Left hindlimb (tissue), 1 donor: ENCODE measurements around the gene IL1F10.
A peak's percentile ranks its signal among the peaks of the same experiment; 100 is the strongest.

Experiments
- DNase-seq: peaks from one replicate; pipeline ENCODE4 v3.0.0-alpha.2; 2018

IL1F10 gene

GRCh38 chr2:113060396-113060795, 7.4 kb upstream of the IL1F10 start:
- DNase-seq, result no peak

- DNase-seq, result no peak
These were observed 7.0 kb upstream of the IL1F10 start for GRCh38 chr2:113060796-113061195.

GRCh38 chr2:113061241-113061640, 6.5 kb upstream of the IL1F10 start:
- DNase-seq, result no peak

GRCh38 chr2:113061896-113062770, 5.6 kb upstream of the IL1F10 start:
- DNase-seq, result no peak

GRCh38 chr2:113064281-113064680, 3.5 kb upstream of the IL1F10 start:
- DNase-seq, result no peak

GRCh38 chr2:113064898-113065297, 2.9 kb upstream of the IL1F10 start:
- DNase-seq, result no peak

- DNase-seq, result no peak
These were observed 479 bp downstream of the IL1F10 start for GRCh38 chr2:113068249-113068648.

- DNase-seq, result no peak
These were observed 1.1 kb downstream of the IL1F10 start for GRCh38 chr2:113068706-113069485.

- no peak for DNase-seq
These were observed 2.2 kb downstream of the IL1F10 start for GRCh38 chr2:113069676-113070605.

- no peak for DNase-seq
These were observed 2.8 kb downstream of the IL1F10 start for GRCh38 chr2:113070606-113070975.

GRCh38 chr2:113072584-113072983, 4.8 kb downstream of the IL1F10 start:
- no peak for DNase-seq

GRCh38 chr2:113073325-113073834, 5.6 kb downstream of the IL1F10 start:
- no peak for DNase-seq

- no peak for DNase-seq
These were observed 7.3 kb downstream of the IL1F10 start for GRCh38 chr2:113075030-113075429.

- no peak for DNase-seq
These were observed 7.8 kb downstream of the IL1F10 start for GRCh38 chr2:113075600-113075999.

GRCh38 chr2:113076954-113077669, 9.3 kb downstream of the IL1F10 start:
- DNase-seq, result no peak

- DNase-seq, result no peak
These were observed 10.2 kb downstream of the IL1F10 start for GRCh38 chr2:113077921-113078320.

- peak; percentile 40 for DNase-seq
These were observed 10.6 kb downstream of the IL1F10 start for GRCh38 chr2:113078350-113078839.

GRCh38 chr2:113079131-113079530, 11.4 kb downstream of the IL1F10 start:
- DNase-seq, result no peak

- DNase-seq, result peak; percentile 44
These were observed 12.4 kb downstream of the IL1F10 start for GRCh38 chr2:113080134-113080533.

GRCh38 chr2:113081488-113082210, 13.9 kb downstream of the IL1F10 start:
- no peak for DNase-seq

GRCh38 chr2:113083296-113083695, 15.5 kb downstream of the IL1F10 start:
- DNase-seq, result no peak
